Smooth muscle cell (in vitro differentiated cells): ENCODE measurements around the gene TP53TG5. TPM values are rescaled to one million over a fixed set of nuclear protein-coding genes. Genes with fewer than 3 reads are reported as not detected.

Source experiments
- DNase-seq: peaks from one replicate; lab custom pipeline; 2025; ENCODE audit not compliant: unreplicated experiment; lab: John Stamatoyannopoulos, UW
- H2AFZ ChIP-seq: fragments of 200-600 bp; sonication (generic); 2 replicates; pipeline ENCODE4 v1.6.0; 2016; ENCODE audit warnings: antibody characterized with exemption, low read depth, mild to moderate bottlenecking
- H3F3A ChIP-seq: fragments of 200-600 bp; sonication (generic); 2 replicates; pipeline ENCODE4 v1.6.0; 2017; ENCODE audit warnings: antibody characterized with exemption, low read depth
- H3K27ac ChIP-seq: fragments of 200-600 bp; sonication (generic); 2 replicates; pipeline ENCODE4 v1.5.1; 2016; ENCODE audit warnings: low read depth, mild to moderate bottlenecking
- H3K27me3 ChIP-seq: fragments of 200-600 bp; sonication (generic); 2 replicates; pipeline ENCODE4 v1.6.1; 2016; ENCODE audit warnings: low read depth, mild to moderate bottlenecking
- H3K36me3 ChIP-seq: fragments of 200-600 bp; sonication (generic); 2 replicates; pipeline ENCODE4 v1.5.1; 2016; ENCODE audit warnings: low read depth
- H3K4me1 ChIP-seq: fragments of 200-600 bp; sonication (generic); 2 replicates; pipeline ENCODE4 v1.5.1; 2016; ENCODE audit warnings: low read depth
- H3K4me2 ChIP-seq: fragments of 200-600 bp; sonication (generic); 2 replicates; pipeline ENCODE4 v1.6.0; 2016; ENCODE audit warnings: mild to moderate bottlenecking
- H3K4me3 ChIP-seq: fragments of 200-600 bp; sonication (generic); 2 replicates; pipeline ENCODE4 v1.5.1; 2016; ENCODE audit warnings: mild to moderate bottlenecking
- H3K79me2 ChIP-seq: fragments of 200-600 bp; sonication (generic); 2 replicates; pipeline ENCODE4 v1.6.0; 2016; ENCODE audit warnings: low read depth, mild to moderate bottlenecking
- H3K9ac ChIP-seq: fragments of 200-600 bp; sonication (generic); 2 replicates; pipeline ENCODE4 v1.6.0; 2016; ENCODE audit warnings: low read depth
- H3K9me3 ChIP-seq: fragments of 200-600 bp; sonication (generic); replicated peaks from 2 replicates; pipeline ENCODE4 v1.5.1; 2016; ENCODE audit warnings: low read depth
- H4K20me1 ChIP-seq: fragments of 200-600 bp; sonication (generic); 2 replicates; pipeline ENCODE4 v1.6.0; 2016; ENCODE audit warnings: low read depth
- WGBS: methylation state at CpG from one replicate; pipeline ENCODE4 v1.1.7; 2016; ENCODE audit warnings: low lambda C conversion rate; 5-methylcytosine and 5-hydroxymethylcytosine counted together
- microRNA-seq: library from miRNA; unstranded; fragments of <30 nt; microRNA quantifications from one replicate; pipeline ENCODE4, GENCODE V29; 2016; ENCODE audit warnings: borderline number of aligned reads
- polyA plus RNA-seq: library from polyadenylated mRNA; unstranded; fragments of >200 nt; fragmentation: Nextera tagmentation; extraction: Ambion mirVana; gene quantifications from 2 replicates; pipeline ENCODE4 v1.2.1, GENCODE V29; 2016
- small RNA-seq: library from RNA; depleted of rRNA; stranded (forward); fragments of <200 nt; gene quantifications from one replicate; pipeline ENCODE3, GENCODE V24; 2014
- total RNA-seq: library from RNA; depleted of rRNA; stranded (reverse); fragments of >200 nt; gene quantifications from 2 replicates; pipeline ENCODE4 v1.2.3, GENCODE V29; 2014
- TF ChIP-seq, protein P1 (sequence below): fragments of 200-600 bp; sonication (generic); IDR thresholded peaks from 2 replicates; pipeline ENCODE4 v1.5.1; 2017; ENCODE audit warnings: borderline replicate concordance, mild to moderate bottlenecking, antibody characterized with exemption; ENCODE audit not compliant: insufficient read depth, poor library complexity, severe bottlenecking

TP53TG5 gene
- total and polyA plus RNA-seq, 2 experiments from 2014 or later: 0.06 TPM; not detected in 1

DNA sequence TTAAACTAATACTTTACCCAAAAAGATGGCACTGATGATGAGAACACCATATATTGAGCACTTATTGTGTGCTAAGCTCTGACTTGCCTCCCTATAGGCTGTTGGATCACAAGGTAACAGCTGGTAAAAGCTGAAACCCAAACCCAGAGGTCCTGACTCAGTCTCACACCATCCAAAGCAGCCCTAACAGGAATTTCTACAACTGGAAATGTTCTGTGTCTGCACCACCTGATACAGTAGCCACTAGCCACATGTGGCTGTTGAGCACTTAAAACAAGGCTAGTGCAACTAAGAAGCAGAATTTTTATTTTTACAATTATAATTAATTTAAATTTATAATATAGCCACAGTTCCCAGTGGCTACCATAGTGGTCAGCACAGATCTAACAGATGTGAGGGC is 54.4 kb downstream of the TP53TG5 start:
- no peaks in the 10 kb centered on the region for H3K36me3 ChIP-seq
- no peak overlapping the region for H3K4me2 ChIP-seq
- no peaks in the 10 kb centered on the region for H3K27me3 ChIP-seq
- H3K9me3 ChIP-seq: no peaks in the 10 kb centered on the region
- no peaks in the 10 kb centered on the region for H3K79me2 ChIP-seq
- H3K27ac ChIP-seq: no peak overlapping the region
- no peak overlapping the region for H3K4me3 ChIP-seq
- peaks cover 10% of the 10 kb centered on the region for H3F3A ChIP-seq
- DNase-seq: no peak
- TF ChIP-seq, protein P1, sequence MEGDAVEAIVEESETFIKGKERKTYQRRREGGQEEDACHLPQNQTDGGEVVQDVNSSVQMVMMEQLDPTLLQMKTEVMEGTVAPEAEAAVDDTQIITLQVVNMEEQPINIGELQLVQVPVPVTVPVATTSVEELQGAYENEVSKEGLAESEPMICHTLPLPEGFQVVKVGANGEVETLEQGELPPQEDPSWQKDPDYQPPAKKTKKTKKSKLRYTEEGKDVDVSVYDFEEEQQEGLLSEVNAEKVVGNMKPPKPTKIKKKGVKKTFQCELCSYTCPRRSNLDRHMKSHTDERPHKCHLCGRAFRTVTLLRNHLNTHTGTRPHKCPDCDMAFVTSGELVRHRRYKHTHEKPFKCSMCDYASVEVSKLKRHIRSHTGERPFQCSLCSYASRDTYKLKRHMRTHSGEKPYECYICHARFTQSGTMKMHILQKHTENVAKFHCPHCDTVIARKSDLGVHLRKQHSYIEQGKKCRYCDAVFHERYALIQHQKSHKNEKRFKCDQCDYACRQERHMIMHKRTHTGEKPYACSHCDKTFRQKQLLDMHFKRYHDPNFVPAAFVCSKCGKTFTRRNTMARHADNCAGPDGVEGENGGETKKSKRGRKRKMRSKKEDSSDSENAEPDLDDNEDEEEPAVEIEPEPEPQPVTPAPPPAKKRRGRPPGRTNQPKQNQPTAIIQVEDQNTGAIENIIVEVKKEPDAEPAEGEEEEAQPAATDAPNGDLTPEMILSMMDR: no peak
- no peaks in the 10 kb centered on the region for H3K4me1 ChIP-seq
- H3K9ac ChIP-seq: no peak overlapping the region
- H4K20me1 ChIP-seq: no peaks in the 10 kb centered on the region
- H2AFZ ChIP-seq: no peak overlapping the region

DNA sequence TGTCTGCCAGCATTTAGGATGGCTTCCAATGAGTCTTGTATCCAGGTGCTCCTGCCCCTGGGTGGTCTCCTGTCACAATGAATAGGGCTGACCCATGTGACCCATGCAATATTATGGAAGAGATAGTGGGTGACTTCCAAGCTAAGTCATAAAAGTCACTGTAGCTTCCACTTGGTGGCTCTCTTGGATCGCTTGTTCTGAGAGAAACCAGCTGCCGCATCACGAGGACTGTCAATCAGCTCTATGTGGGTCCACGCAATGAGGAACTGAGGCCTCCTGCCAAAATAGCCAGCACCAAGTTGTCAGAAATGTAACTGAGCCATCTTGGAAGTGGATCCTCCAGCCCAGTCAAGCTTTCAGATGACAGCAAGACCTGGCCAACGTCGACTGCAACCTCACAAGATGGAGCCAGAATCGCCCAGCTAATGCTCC is 55.2 kb downstream of the TP53TG5 start:
- no peak overlapping the region for H3K9ac ChIP-seq
- no peak overlapping the region for H3K4me2 ChIP-seq
- no peaks in the 10 kb centered on the region for H3K36me3 ChIP-seq
- WGBS: 50% methylated on average over 7 of the region's 7 CpGs
- no peak for DNase-seq
- H3K79me2 ChIP-seq: no peaks in the 10 kb centered on the region
- no peaks in the 10 kb centered on the region for H3K4me1 ChIP-seq
- no peak overlapping the region for H3K27ac ChIP-seq
- H3F3A ChIP-seq: peaks cover 8% of the 10 kb centered on the region
- no peaks in the 10 kb centered on the region for H4K20me1 ChIP-seq
- no peaks in the 10 kb centered on the region for H3K27me3 ChIP-seq
- H2AFZ ChIP-seq: no peak overlapping the region
- no peak overlapping the region for H3K4me3 ChIP-seq
- H3K9me3 ChIP-seq: no peaks in the 10 kb centered on the region
- TF ChIP-seq, protein P1: peak; percentile 15

Small RNA genes within 50 kb of the gene (microRNA-seq; reads per million reads assigned to microRNA genes)
- gene MIR6812: not detected

Small RNA genes within 50 kb of the gene (small RNA-seq; reads per million reads assigned to genes)
- gene MIR6812: not detected

Other genes starting within 250 kb of the TP53TG5 start
- not detected in 2 replicates for gene PI3, start 203.4 kb downstream of the TP53TG5 start, total RNA-seq
- not detected in 2 replicates for gene PI3, start 203.4 kb downstream of the TP53TG5 start, polyA plus RNA-seq
- not detected in 2 replicates for gene SEMG1, start 171.3 kb downstream of the TP53TG5 start, total RNA-seq
- gene SEMG1, start 171.3 kb downstream of the TP53TG5 start, polyA plus RNA-seq: not detected in 2 replicates
- not detected in 2 replicates for gene SEMG2, start 157.0 kb downstream of the TP53TG5 start, total RNA-seq
- gene SEMG2, start 157.0 kb downstream of the TP53TG5 start, polyA plus RNA-seq: not detected in 2 replicates
- 0.63 and 1.1 TPM in 2 replicates for gene SLPI, start 123.8 kb downstream of the TP53TG5 start, total RNA-seq
- 3.1 and 5.2 TPM in 2 replicates for gene SLPI, start 123.8 kb downstream of the TP53TG5 start, polyA plus RNA-seq
- gene RBPJL, start 71.5 kb downstream of the TP53TG5 start, total RNA-seq: not detected in 2 replicates
- not detected in 2 replicates for gene RBPJL, start 71.5 kb downstream of the TP53TG5 start, polyA plus RNA-seq
- not detected in 2 replicates for gene MATN4, start 70.0 kb downstream of the TP53TG5 start, total RNA-seq
- gene MATN4, start 70.0 kb downstream of the TP53TG5 start, polyA plus RNA-seq: not detected in 2 replicates
- 70.7 and 78.1 TPM in 2 replicates for gene SDC4, start 29.9 kb downstream of the TP53TG5 start, total RNA-seq
- gene SDC4, start 29.9 kb downstream of the TP53TG5 start, polyA plus RNA-seq: 45.0 and 122 TPM in 2 replicates
- gene SYS1, start 15.2 kb downstream of the TP53TG5 start, total RNA-seq: 14.5 and 15.2 TPM in 2 replicates
- 17.0 and 24.7 TPM in 2 replicates for gene SYS1, start 15.2 kb downstream of the TP53TG5 start, polyA plus RNA-seq
- gene DBNDD2, start 30.0 kb upstream of the TP53TG5 start, total RNA-seq: 5.9 and 6.4 TPM in 2 replicates
- 2.9 and 11.0 TPM in 2 replicates for gene DBNDD2, start 30.0 kb upstream of the TP53TG5 start, polyA plus RNA-seq
- 90.7 and 99.5 TPM in 2 replicates for gene PIGT, start 37.8 kb upstream of the TP53TG5 start, total RNA-seq
- 169 and 206 TPM in 2 replicates for gene PIGT, start 37.8 kb upstream of the TP53TG5 start, polyA plus RNA-seq
- gene WFDC2, start 91.4 kb upstream of the TP53TG5 start, total RNA-seq: 3.0 and 5.7 TPM in 2 replicates
- gene WFDC2, start 91.4 kb upstream of the TP53TG5 start, polyA plus RNA-seq: 9.5 and 42.9 TPM in 2 replicates
- not detected in 2 replicates for gene SPINT3, start 137.3 kb upstream of the TP53TG5 start, total RNA-seq
- not detected in 2 replicates for gene SPINT3, start 137.3 kb upstream of the TP53TG5 start, polyA plus RNA-seq
- not detected in 2 replicates for gene WFDC6, start 161.2 kb upstream of the TP53TG5 start, total RNA-seq
- not detected in 2 replicates for gene WFDC6, start 161.2 kb upstream of the TP53TG5 start, polyA plus RNA-seq
- gene EPPIN, start 169.1 kb upstream of the TP53TG5 start, total RNA-seq: not detected in 2 replicates
- not detected in 2 replicates for gene EPPIN, start 169.1 kb upstream of the TP53TG5 start, polyA plus RNA-seq
- not detected in 2 replicates for gene WFDC8, start 201.0 kb upstream of the TP53TG5 start, total RNA-seq
- gene WFDC8, start 201.0 kb upstream of the TP53TG5 start, polyA plus RNA-seq: not detected in 2 replicates